Mesothelial cell of epicardium (in vitro differentiated cells): ENCODE measurements around the gene PDLIM7. TPM values are rescaled to one million over a fixed set of nuclear protein-coding genes. Genes with fewer than 3 reads are reported as not detected.

Source experiments
- DNase-seq, 2 experiments: peaks; one replicate each; pipeline ENCODE4 v3.0.0; 2021; ENCODE audit warnings: low spot score in 2 of 2; ENCODE audit not compliant: unreplicated experiment in 2 of 2
- H3K27ac Mint-ChIP-seq: 2 replicates; pipeline ENCODE4 v1.8.0; 2021; ENCODE audit warnings: mixed read lengths
- H3K27me3 Mint-ChIP-seq: 2 replicates; pipeline ENCODE4 v1.8.0; 2021; ENCODE audit warnings: low read depth, mixed read lengths
- H3K36me3 Mint-ChIP-seq: 2 replicates; pipeline ENCODE4 v1.8.0; 2021; ENCODE audit warnings: mixed read lengths
- H3K4me1 Mint-ChIP-seq: 2 replicates; pipeline ENCODE4 v1.8.0; 2021; ENCODE audit warnings: mixed read lengths
- H3K4me3 Mint-ChIP-seq: 2 replicates; pipeline ENCODE4 v1.8.0; 2021; ENCODE audit warnings: mild to moderate bottlenecking, moderate library complexity, mixed read lengths
- H3K9me3 Mint-ChIP-seq: 2 replicates; pipeline ENCODE4 v1.8.0; 2021; ENCODE audit warnings: mixed read lengths
- total RNA-seq: library from RNA; stranded (reverse); gene quantifications from 3 replicates; pipeline ENCODE4 v1.2.1, GENCODE V29; 2021
- TF ChIP-seq, protein P1 (sequence below): fragments of 200-600 bp; sonication (generic); IDR thresholded peaks from one replicate; pipeline ENCODE4 v1.5.0; 2021; ENCODE audit warnings: antibody characterized with exemption; ENCODE audit not compliant: unreplicated experiment

Gene PDLIM7
- total RNA-seq, 1 donor from 2014 or later, result 494 TPM

DNA sequence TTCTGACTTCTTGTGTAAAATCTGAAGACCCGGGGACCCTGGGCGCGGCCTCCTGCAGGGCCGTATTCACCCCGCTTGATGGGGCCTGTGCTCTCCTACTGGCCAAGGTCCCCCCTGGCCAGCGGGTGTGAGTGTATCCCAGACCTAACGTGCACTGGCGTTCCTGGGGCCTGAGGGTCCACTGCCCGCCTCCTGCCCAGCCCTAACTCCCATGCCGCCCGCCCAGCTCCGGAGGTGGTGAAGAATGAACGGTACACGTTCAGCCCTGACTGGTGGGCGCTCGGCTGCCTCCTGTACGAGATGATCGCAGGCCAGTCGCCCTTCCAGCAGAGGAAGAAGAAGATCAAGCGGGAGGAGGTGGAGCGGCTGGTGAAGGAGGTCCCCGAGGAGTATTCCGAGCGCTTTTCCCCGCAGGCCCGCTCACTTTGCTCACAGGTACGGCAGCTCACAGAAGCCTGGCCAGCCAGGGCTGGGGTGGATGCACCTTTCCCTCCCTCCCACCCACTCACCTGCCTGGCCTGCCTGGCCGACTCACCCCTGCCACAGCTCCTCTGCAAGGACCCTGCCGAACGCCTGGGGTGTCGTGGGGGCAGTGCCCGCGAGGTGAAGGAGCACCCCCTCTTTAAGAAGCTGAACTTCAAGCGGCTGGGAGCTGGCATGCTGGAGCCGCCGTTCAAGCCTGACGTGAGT lies 61.4 kb downstream of the PDLIM7 start:
- no peak overlapping the region for H3K4me3 Mint-ChIP-seq
- H3K27me3 Mint-ChIP-seq, result no peaks in the 10 kb centered on the region
- H3K27ac Mint-ChIP-seq, result no peak overlapping the region
- no peaks in the 10 kb centered on the region for H3K4me1 Mint-ChIP-seq
- TF ChIP-seq, protein P1, sequence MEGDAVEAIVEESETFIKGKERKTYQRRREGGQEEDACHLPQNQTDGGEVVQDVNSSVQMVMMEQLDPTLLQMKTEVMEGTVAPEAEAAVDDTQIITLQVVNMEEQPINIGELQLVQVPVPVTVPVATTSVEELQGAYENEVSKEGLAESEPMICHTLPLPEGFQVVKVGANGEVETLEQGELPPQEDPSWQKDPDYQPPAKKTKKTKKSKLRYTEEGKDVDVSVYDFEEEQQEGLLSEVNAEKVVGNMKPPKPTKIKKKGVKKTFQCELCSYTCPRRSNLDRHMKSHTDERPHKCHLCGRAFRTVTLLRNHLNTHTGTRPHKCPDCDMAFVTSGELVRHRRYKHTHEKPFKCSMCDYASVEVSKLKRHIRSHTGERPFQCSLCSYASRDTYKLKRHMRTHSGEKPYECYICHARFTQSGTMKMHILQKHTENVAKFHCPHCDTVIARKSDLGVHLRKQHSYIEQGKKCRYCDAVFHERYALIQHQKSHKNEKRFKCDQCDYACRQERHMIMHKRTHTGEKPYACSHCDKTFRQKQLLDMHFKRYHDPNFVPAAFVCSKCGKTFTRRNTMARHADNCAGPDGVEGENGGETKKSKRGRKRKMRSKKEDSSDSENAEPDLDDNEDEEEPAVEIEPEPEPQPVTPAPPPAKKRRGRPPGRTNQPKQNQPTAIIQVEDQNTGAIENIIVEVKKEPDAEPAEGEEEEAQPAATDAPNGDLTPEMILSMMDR, result no peak
- no peak for DNase-seq
- H3K36me3 Mint-ChIP-seq, result peaks cover 22% of the 10 kb centered on the region
- H3K9me3 Mint-ChIP-seq, result no peaks in the 10 kb centered on the region

DNA sequence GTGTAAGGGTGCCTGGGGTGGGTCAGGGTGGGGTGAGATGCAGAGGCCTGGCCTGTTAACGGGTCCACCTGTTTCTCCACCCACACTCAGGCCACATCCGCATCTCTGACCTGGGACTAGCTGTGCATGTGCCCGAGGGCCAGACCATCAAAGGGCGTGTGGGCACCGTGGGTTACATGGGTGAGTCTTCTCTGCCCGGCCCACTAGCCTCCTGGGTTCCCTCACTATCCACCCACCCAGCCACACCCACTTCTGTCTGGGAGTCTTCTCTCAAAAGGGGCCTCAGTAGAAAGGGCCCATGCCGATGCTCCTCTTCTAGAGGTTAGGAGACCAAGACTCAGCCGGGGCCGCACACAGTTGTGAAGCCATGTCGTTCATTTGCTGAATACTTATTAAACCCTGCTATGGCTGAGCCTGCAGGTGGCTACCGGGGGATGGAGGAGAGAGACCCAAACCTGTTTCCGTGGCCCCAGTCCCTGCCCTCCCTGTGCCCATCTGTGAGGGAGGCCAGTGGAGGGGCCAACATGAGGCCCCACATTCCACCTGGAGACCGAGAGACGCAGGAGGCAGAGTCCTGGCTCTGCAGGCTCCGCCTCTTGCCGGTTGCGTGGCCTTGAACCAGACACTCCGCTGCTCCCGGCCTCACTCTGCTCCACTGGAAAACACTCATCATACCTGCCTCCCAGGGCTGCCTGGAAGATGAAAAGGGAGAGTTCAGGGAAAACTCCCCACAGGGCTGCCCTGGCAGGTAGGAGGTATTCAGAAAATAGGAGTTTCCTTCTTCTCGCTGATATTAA lies 62.3 kb downstream of the PDLIM7 start:
- peaks cover 22% of the 10 kb centered on the region for H3K36me3 Mint-ChIP-seq
- DNase-seq, result no peak
- no peak overlapping the region for H3K4me3 Mint-ChIP-seq
- no peaks in the 10 kb centered on the region for H3K27me3 Mint-ChIP-seq
- H3K9me3 Mint-ChIP-seq, result no peaks in the 10 kb centered on the region
- H3K4me1 Mint-ChIP-seq, result no peaks in the 10 kb centered on the region
- TF ChIP-seq, protein P1, result no peak
- H3K27ac Mint-ChIP-seq, result no peak overlapping the region

DNA sequence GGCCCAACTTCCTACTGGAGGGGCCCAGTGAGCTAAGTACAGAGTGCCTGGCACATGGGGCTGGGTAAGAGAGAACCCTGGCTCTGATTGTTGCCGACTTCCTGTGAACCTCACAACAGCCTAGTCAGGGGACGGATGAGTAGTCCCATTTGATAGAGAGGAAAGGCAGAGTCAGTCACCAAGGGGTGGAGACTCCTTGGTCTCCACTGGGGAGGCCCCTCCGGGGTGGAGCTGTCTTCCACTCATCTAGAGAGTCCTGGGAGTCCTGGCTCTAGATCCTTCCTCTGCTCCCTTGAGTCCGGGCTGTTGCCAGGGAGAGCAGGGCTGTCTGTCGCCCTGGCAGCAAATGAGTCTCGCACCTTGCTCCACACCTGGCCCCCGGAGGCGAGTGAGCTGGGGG lies 63.0 kb downstream of the PDLIM7 start:
- Mint-ChIP-seq H3K27me3 (no peaks in the 10 kb centered on the region), H3K4me3 (no peak overlapping the region), H3K27ac (no peak overlapping the region), H3K36me3 (peaks cover 18% of the 10 kb centered on the region), H3K9me3 (no peaks in the 10 kb centered on the region), H3K4me1 (peaks cover 2% of the 10 kb centered on the region)
- no peak for DNase-seq
- TF ChIP-seq, protein P1, result no peak

DNA sequence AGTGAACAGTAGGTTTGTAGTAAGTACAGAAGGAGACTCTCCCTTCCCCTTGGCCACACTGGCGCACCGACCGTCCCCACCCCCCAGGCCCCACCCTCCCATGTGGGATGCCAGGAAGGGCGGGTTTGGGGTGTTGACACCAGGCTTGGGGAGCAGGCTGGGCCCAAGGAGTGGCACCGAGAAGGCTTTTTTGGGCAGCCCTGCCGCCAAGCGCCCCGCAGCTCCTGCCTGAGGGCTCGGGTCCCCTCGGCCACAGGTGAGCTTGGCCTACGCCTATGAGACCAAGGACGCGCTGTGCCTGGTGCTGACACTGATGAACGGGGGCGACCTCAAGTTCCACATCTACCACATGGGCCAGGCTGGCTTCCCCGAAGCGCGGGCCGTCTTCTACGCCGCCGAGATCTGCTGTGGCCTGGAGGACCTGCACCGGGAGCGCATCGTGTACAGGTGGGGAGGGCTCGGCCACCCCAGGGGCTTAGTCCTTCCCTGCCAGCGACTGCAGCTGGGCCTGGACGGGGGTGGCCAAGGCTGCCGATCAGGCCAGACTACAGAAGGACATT lies 63.7 kb downstream of the PDLIM7 start:
- Mint-ChIP-seq H3K4me3 (no peak overlapping the region), H3K27ac (no peak overlapping the region), H3K27me3 (no peaks in the 10 kb centered on the region), H3K36me3 (peaks cover 15% of the 10 kb centered on the region), H3K9me3 (no peaks in the 10 kb centered on the region), H3K4me1 (peaks cover 8% of the 10 kb centered on the region)
- DNase-seq, result no peak
- TF ChIP-seq, protein P1, result no peak

Other genes starting within 250 kb of the PDLIM7 start
- gene RAB24, start 193.9 kb downstream of the PDLIM7 start, total RNA-seq, result 28.3 to 31.8 TPM (median 30.3 TPM) in 3 replicates
- 80.5 to 89.8 TPM (median 81.2 TPM) in 3 replicates for gene PRELID1, start 193.8 kb downstream of the PDLIM7 start, total RNA-seq
- gene MXD3, start 185.7 kb downstream of the PDLIM7 start, total RNA-seq, result 18.4 to 19.8 TPM (median 19.2 TPM) in 3 replicates
- 85.4 to 87.2 TPM (median 87.0 TPM) in 3 replicates for gene LMAN2, start 145.9 kb downstream of the PDLIM7 start, total RNA-seq
- gene RGS14, start 139.7 kb downstream of the PDLIM7 start, total RNA-seq, result 13.5 to 16.1 TPM (median 14.1 TPM) in 3 replicates
- gene SLC34A1, start 113.2 kb downstream of the PDLIM7 start, total RNA-seq, result not detected in 3 replicates
- gene PFN3, start 96.9 kb downstream of the PDLIM7 start, total RNA-seq, result not detected in 3 replicates
- 2.1 to 2.7 TPM (median 2.3 TPM) in 3 replicates for gene F12, start 88.0 kb downstream of the PDLIM7 start, total RNA-seq
- 44.9 to 48.2 TPM (median 45.3 TPM) in 3 replicates for gene GRK6, start 70.9 kb downstream of the PDLIM7 start, total RNA-seq
- gene PRR7, start 50.8 kb downstream of the PDLIM7 start, total RNA-seq, result 5.3 to 5.9 TPM (median 5.7 TPM) in 3 replicates
- 365 to 369 TPM (median 367 TPM) in 3 replicates for gene DBN1, start 24.0 kb downstream of the PDLIM7 start, total RNA-seq
- gene DOK3, start 12.2 kb upstream of the PDLIM7 start, total RNA-seq, result 4.7 to 7.8 TPM (median 5.8 TPM) in 3 replicates
- 91.2 to 101 TPM (median 95.4 TPM) in 3 replicates for gene DDX41, start 19.4 kb upstream of the PDLIM7 start, total RNA-seq
- gene FAM193B, start 57.0 kb upstream of the PDLIM7 start, total RNA-seq, result 126 to 128 TPM (median 128 TPM) in 3 replicates
- gene TMED9, start 94.6 kb upstream of the PDLIM7 start, total RNA-seq, result 146 to 157 TPM (median 151 TPM) in 3 replicates
- gene B4GALT7, start 102.5 kb upstream of the PDLIM7 start, total RNA-seq, result 37.4 to 42.0 TPM (median 39.8 TPM) in 3 replicates